Heart left ventricle (tissue), 16 donors: ENCODE measurements around the gene ZFHX2. TPM values are rescaled to one million over a fixed set of nuclear protein-coding genes. Genes with fewer than 3 reads are reported as not detected.

Source experiments
- ATAC-seq, 4 donors: fragments of 200-7000 bp; cut with Tn5 transposase; one replicate each; pipeline ENCODE4 v1.9.1; 2020 to 2022; ENCODE audit warnings: moderate library complexity in 4 of 4, mild to moderate bottlenecking in 3 of 4, moderate number of reproducible peaks in 1 of 4
- DNase-seq, 5 donors: peaks; one replicate each; pipeline ENCODE4 v3.0.0-alpha.2; 2020
- H3K27ac ChIP-seq, 12 donors: fragments of 200-600 bp; sonication (generic) in 4 of 12; one replicate each; pipeline versions ENCODE4 v1.5.0 to v1.8.0; 2016 to 2022; ENCODE audit warnings: mild to moderate bottlenecking in 2 of 12
- H3K27me3 ChIP-seq, 9 donors: fragments of 200-600 bp; sonication (generic) in 2 of 9; one replicate each; pipeline versions ENCODE4 v1.5.1 to v1.8.0; 2016 to 2022; ENCODE audit warnings: mild to moderate bottlenecking in 3 of 9
- H3K36me3 ChIP-seq, 9 donors: fragments of 200-600 bp; sonication (generic) in 2 of 9; one replicate each; pipeline versions ENCODE4 v1.5.0 to v1.8.0; 2018 to 2022; ENCODE audit warnings: mild to moderate bottlenecking in 2 of 9
- H3K4me1 ChIP-seq, 12 donors: fragments of 200-600 bp; sonication (generic) in 4 of 12; one replicate each; pipeline versions ENCODE4 v1.5.0 to v1.8.0; 2016 to 2022; ENCODE audit warnings: mild to moderate bottlenecking in 3 of 12
- H3K4me3 ChIP-seq, 12 donors: fragments of 200-600 bp; sonication (generic) in 4 of 12; one replicate each; pipeline versions ENCODE4 v1.5.0 to v1.8.0; 2017 to 2022; ENCODE audit warnings: mild to moderate bottlenecking in 9 of 12, moderate library complexity in 4 of 12
- H3K9me3 ChIP-seq, 12 donors: fragments of 200-600 bp; sonication (generic) in 4 of 12; one replicate each; pipeline versions ENCODE4 v1.5.0 to v1.8.0; 2016 to 2022; ENCODE audit warnings: mild to moderate bottlenecking in 1 of 12
- POLR2A ChIP-seq, 2 donors: fragments of 450-650 bp; IDR thresholded peaks; one replicate each; pipeline ENCODE4 v1.6.1; 2017; ENCODE audit warnings: antibody characterized with exemption in 2 of 2, mild to moderate bottlenecking in 2 of 2, moderate library complexity in 2 of 2
- WGBS, 4 donors: extraction: QIAGEN DNeasy Blood & Tissue Kit in 2 of 4; methylation state at CpG; one replicate each; pipeline versions ENCODE4 v1.1.5 to v1.1.7; 2013 to 2018; 5-methylcytosine and 5-hydroxymethylcytosine counted together
- intact Hi-C, 10 donors: fragments of 100-400 bp; cut with DNase I; formaldehyde crosslinking; loops; one replicate each; pipeline versions ENCODE4 v1.11.1 to v1.14.2; 2022
- polyA plus RNA-seq, 2 donors: library from polyadenylated mRNA; stranded (reverse); fragments of 200-250 nt; gene quantifications; one replicate each; pipeline ENCODE4 v1.2.3, GENCODE V29; 2013
- total RNA-seq, 9 donors: library from RNA; depleted of rRNA in 2 of 9; stranded (reverse); fragments of >200 nt in 2 of 9; fragmentation: NEBNext Ultra II Directional in 3 of 9; extraction: Animal tissue kit (Norgen Biotek cat#: 25700) in 3 of 9; gene quantifications; one replicate each; pipeline versions ENCODE4 v1.1.0 to v1.2.4, GENCODE V29; 2016 to 2023
- TF ChIP-seq, protein P1 (sequence below), 12 donors: fragments of 200-600 bp; sonication (generic) in 4 of 12; IDR thresholded peaks; one replicate each; pipeline versions ENCODE4 v1.5.0 to v1.8.0; 2018 to 2022; ENCODE audit warnings: antibody characterized with exemption in 12 of 12, mild to moderate bottlenecking in 5 of 12
- donor health status: ischemic (EF 13 %, LVEDD 7.1; RV severe dilation, severe dysfunction).
- donor health status: healthy with polysubstance abuse.
- donor health status: DM: no; HTN: yes; CAD: no.
- donor health status: DM: no; HTN: no; CAD: no.
- donor health status: ischemic (EF 25% LVEDD 6.9; RV normal size, moderate dysfunction).
- donor health status: ischemic (EF 25% LVEDD 5.7; RV mildly dilated, moderate dysfunction).
- donor health status: healthy.
- donor health status: DM: yes; HTN: yes; CAD: no.
- donor health status: ischemic (EF 35%, LVEDD 5.7; RV mildly dilated, moderate dysfunction).
- donor health status: nonischemic (EF 11% LVEDD 7.7; RV severe dilation, severe dysfunction).
- donor health status: DM: yes; HTN: yes; CAD: no.
- donor health status: PGD.
- donor health status: ischemic (EF 29% LVEDD 5.4; RV normal size, mild dysfunction).
- donor health status: nonischemic (EF 23%, LVEDD 6.1; RV moderate dilation, normal function).

Gene ZFHX2
- total and polyA plus RNA-seq, 11 donors, result 0.24 to 2.3 (median 0.88) TPM

DNA sequence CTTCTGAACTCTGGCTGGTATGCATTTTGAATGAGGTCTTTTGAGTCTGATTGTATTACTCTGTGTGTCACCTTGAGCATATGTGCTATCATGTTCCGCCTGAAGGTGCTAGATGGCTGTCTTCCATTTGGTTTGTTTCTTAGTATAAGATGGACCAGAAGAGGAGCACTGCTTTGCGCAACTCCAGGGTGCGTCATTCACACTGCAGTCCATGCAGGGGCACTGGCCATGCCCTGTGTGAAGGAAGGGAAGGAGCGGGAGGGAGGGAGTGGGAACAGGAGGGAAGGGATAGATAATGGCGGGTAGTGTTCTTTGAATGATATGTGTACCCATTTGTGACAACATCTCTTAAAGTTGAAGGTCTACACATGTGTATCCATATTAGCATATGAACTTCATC is 8.2 kb downstream of the ZFHX2 start:
- Histone ChIP-seq H3K36me3 (no peaks in the 10 kb centered on the region), H3K27me3 (no peaks in the 10 kb centered on the region), H3K4me1 (peaks cover 0 to 22% (median 10%) of the 10 kb centered on the region in 12 donors), H3K9me3 (no peaks in the 10 kb centered on the region), H3K27ac (no peak overlapping the region), H3K4me3 (no peak overlapping the region)
- DNase-seq, result no peak
- TF ChIP-seq, protein P1, sequence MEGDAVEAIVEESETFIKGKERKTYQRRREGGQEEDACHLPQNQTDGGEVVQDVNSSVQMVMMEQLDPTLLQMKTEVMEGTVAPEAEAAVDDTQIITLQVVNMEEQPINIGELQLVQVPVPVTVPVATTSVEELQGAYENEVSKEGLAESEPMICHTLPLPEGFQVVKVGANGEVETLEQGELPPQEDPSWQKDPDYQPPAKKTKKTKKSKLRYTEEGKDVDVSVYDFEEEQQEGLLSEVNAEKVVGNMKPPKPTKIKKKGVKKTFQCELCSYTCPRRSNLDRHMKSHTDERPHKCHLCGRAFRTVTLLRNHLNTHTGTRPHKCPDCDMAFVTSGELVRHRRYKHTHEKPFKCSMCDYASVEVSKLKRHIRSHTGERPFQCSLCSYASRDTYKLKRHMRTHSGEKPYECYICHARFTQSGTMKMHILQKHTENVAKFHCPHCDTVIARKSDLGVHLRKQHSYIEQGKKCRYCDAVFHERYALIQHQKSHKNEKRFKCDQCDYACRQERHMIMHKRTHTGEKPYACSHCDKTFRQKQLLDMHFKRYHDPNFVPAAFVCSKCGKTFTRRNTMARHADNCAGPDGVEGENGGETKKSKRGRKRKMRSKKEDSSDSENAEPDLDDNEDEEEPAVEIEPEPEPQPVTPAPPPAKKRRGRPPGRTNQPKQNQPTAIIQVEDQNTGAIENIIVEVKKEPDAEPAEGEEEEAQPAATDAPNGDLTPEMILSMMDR (IDR thresholded peaks at IDR 0.05), result no peak
- no peak for TF ChIP-seq POLR2A (IDR thresholded peaks at IDR 0.05)
- WGBS, 4 donors, result 96 to 97% (median 96%) methylated on average over 5 of the region's 5 CpGs
- intact Hi-C loops, result no loop called here
- no peak for ATAC-seq

DNA sequence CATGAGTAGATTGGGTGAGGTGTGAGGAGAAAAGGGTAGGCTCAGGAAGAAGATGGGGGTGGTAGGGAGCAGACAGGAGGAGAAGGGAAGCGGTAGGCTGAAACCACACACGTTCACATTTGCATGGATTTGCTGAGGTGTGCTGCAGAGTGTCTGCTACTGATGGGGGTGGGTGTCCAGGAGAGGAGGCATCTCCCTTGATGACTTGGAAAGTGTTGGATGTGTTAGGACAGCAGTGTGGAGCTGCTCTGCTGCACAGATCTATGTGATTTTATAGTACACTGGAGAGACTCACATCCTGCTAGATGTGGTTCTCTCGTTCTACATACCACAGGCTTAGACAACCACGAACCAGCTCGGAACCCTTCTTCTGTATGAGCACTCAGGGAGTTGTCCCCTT is 9.3 kb downstream of the ZFHX2 start:
- H3K4me3 ChIP-seq, result no peak overlapping the region
- peaks cover 0 to 22% (median 10%) of the 10 kb centered on the region in 12 donors for H3K4me1 ChIP-seq
- ATAC-seq (no peak), DNase-seq (no peak)
- no peaks in the 10 kb centered on the region for H3K9me3 ChIP-seq
- H3K27me3 ChIP-seq, result no peaks in the 10 kb centered on the region
- 79 to 83% (median 80%) methylated on average over 5 of the region's 5 CpGs for WGBS, 4 donors
- no peak for TF ChIP-seq POLR2A (IDR thresholded peaks at IDR 0.05)
- TF ChIP-seq, protein P1 (IDR thresholded peaks at IDR 0.05), result no peak
- intact Hi-C loops, result no loop called here
- H3K36me3 ChIP-seq, result no peaks in the 10 kb centered on the region
- H3K27ac ChIP-seq, result no peak overlapping the region

DNA sequence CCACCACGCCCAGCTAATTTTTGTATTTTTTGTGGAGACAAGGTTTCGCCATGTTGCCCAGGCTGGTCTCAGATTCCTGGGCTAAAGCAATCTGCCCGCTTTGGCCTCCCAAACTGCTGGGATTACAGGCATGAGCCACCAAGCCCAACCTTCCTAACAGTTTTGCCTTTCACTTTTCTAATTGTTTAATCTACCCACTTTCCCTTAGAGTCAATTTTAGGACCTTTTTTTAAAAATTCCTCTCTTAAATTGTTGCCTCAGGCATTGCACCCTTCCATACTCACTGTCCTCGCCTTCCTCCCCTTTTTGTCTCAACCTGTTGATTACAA is 11.5 kb downstream of the ZFHX2 start:
- Histone ChIP-seq H3K9me3 (no peaks in the 10 kb centered on the region), H3K27ac (no peak overlapping the region), H3K27me3 (no peaks in the 10 kb centered on the region), H3K4me1 (peaks cover 0 to 11% (median 8%) of the 10 kb centered on the region in 12 donors), H3K4me3 (no peak overlapping the region), H3K36me3 (no peaks in the 10 kb centered on the region)
- DNase-seq (no peak), ATAC-seq (no peak)
- TF ChIP-seq POLR2A (IDR thresholded peaks at IDR 0.05), result no peak
- TF ChIP-seq, protein P1 (IDR thresholded peaks at IDR 0.05), result no peak
- 84 to 90% (median 89%) methylated on average over 4 of the region's 4 CpGs for WGBS, 4 donors
- intact Hi-C loops, result no loop called here

DNA sequence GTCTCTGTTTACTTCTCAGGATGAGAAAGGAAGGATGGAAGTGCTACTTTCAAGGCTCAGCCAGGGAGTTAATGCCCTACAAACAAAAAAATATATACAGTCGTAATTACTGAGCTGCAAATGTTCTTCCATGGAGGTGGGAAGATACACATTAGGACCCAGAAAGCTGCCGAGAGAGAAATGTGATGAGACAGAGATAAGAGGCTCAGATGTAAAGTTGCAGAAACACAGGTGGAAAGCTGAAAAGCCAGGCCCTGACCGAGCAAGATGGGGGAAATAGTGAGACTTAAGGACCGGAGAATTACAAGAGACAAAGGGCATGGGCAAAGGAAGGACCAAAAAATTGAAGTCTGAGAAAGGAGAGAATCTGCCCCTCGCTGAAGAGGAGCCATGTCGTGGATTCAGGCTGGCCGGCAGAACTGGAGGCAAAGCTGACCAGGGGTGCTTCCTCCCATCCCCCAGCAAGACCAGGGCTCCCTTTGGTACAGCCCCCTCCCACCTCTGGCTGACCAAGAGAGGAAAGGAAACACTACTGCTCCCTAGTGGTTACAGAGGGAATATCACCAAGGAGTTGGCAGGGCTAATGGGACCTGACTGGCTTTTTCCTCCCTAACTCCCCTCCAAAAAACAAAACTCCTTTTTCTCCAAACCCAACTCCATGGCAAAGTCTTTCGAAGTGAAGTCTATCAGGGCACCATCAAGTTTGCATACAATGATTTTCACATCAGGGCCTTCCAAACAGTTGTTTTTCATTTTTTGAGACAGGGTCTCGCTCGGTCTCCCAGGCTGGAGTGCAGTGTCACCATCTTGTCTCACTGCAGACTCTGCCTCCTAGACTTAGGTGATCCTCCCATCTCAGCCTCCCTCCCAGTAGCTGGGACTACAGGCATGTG is 12.1 kb downstream of the ZFHX2 start:
- DNase-seq (no peak), ATAC-seq (peak in 3 of 4 donors; percentile 61 to 70 (median 65))
- TF ChIP-seq, protein P1 (IDR thresholded peaks at IDR 0.05), result peak; percentile 56 to 77 (median 70)
- no peak for TF ChIP-seq POLR2A (IDR thresholded peaks at IDR 0.05)
- Histone ChIP-seq H3K36me3 (no peaks in the 10 kb centered on the region), H3K27ac (no peak overlapping the region), H3K9me3 (no peaks in the 10 kb centered on the region), H3K4me1 (peaks cover 0 to 5% (median 2%) of the 10 kb centered on the region in 12 donors), H3K4me3 (no peak overlapping the region), H3K27me3 (no peaks in the 10 kb centered on the region)
- intact Hi-C loops, result loop anchor here in 1 of 10 donors (10.0 kb wide), 1 partner anchor 55 kb away; no protein-coding TSS in a partner anchor
- 36 to 42% (median 38%) methylated on average over 10 of the region's 10 CpGs for WGBS, 4 donors
